Measurements from ENCODE around the gene GMNN. TPM values are rescaled to one million over a fixed set of nuclear protein-coding genes. Genes with fewer than 3 reads are reported as not detected.
"Not testable (repeated sequence)": the region's sequence is repeated elsewhere in the genome, so short reads cannot be mapped to it uniquely, and the experiment has no call there.

GMNN gene
- total RNA-seq: 10 to 100 TPM in 2 of 3 donors, 1 to 10 TPM in 1; 8.5 to 42.1 (median 27.2) TPM

DNA sequence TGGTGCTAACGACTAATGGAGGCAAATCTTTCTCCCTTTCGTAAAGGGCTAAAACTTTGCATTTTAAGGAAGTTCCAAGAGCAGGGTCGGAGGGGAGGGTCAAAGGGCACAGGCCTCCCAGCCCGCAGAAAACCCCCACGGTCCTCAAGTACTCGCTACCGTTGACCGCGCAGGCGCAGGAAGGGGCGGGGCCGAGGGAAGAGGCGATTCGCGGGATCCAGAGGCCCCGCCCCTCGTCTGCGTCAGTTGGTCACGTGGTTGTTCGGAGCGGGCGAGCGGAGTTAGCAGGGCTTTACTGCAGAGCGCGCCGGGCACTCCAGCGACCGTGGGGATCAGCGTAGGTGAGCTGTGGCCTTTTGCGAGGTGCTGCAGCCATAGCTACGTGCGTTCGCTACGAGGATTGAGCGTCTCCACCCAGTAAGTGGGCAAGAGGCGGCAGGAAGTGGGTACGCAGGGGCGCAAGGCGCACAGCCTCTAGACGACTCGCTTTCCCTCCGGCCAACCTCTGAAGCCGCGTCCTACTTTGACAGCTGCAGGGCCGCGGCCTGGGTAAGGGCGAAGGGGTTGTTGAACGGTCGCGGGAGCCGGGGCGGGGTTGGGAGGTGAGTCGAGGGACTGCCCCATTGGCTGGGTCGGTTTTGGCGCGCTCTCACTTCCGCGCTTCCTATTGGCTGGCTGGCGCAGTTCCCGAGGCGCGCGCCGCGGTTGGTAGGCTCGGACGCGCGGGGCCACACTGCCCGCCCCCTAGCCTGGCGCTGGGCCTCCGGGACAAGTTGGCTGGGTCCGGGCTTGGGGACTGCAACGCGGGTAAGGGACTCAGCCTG, at the start of gene GMNN:
Gene GMNN (plus strand): TSS at position 242 of the 824 bp plus-strand sequence. CDS start 2,310 bp downstream, outside the sequence.
- peak; percentile 94 to 97 for DNase-seq (ENCODE audit: low spot score in 2 of 2)
- H3K36me3 ChIP-seq: no peaks in the 10 kb centered on the region
- TF ChIP-seq, protein P1, sequence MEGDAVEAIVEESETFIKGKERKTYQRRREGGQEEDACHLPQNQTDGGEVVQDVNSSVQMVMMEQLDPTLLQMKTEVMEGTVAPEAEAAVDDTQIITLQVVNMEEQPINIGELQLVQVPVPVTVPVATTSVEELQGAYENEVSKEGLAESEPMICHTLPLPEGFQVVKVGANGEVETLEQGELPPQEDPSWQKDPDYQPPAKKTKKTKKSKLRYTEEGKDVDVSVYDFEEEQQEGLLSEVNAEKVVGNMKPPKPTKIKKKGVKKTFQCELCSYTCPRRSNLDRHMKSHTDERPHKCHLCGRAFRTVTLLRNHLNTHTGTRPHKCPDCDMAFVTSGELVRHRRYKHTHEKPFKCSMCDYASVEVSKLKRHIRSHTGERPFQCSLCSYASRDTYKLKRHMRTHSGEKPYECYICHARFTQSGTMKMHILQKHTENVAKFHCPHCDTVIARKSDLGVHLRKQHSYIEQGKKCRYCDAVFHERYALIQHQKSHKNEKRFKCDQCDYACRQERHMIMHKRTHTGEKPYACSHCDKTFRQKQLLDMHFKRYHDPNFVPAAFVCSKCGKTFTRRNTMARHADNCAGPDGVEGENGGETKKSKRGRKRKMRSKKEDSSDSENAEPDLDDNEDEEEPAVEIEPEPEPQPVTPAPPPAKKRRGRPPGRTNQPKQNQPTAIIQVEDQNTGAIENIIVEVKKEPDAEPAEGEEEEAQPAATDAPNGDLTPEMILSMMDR (IDR thresholded peaks at IDR 0.05): no peak
- TF ChIP-seq POLR2A (IDR thresholded peaks at IDR 0.05): peak; percentile 44
- peak; percentile 62 to 72 (median 69) for TF ChIP-seq POLR2AphosphoS5 (IDR thresholded peaks at IDR 0.05)
- no peaks in the 10 kb centered on the region for H3K9me3 ChIP-seq
- peak within 1 kb of the TSS; percentile 92 to 97 for H3K27ac ChIP-seq
- intact Hi-C loops (cut with DNase I; ENCODE audit: low total_unique reads): no loop called here
- H3K27me3 ChIP-seq: no peaks in the 10 kb centered on the region
- peak within 1 kb of the TSS; percentile 97 to 99 (median 99) for H3K4me3 ChIP-seq
- no peaks in the 10 kb centered on the region for H3K4me1 ChIP-seq

DNA sequence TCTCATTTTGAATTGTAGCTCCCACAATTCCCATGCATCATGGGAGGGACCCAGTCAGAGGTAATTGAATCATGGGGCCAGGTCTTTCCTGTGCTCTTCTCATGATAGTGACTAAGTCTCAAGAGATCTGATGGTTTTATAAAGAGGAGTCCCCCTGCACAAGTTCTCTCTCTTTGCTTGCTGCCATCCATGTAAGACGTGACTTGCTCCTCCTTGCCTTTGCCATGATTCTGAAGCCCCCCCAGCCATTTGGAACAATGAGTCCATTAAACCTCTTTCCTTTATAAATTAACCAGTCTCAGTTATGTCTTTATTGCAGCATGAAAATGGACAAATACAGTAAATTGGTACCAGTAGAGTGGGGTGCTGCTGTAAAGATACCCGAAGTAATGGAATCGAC, 44.1 kb upstream of the GMNN start:
- H3K36me3 ChIP-seq; H3K4me3 ChIP-seq; intact Hi-C loops (cut with DNase I; ENCODE audit: low total_unique reads); H3K27ac ChIP-seq; H3K4me1 ChIP-seq; H3K27me3 ChIP-seq; DNase-seq (ENCODE audit: low spot score in 2 of 2): not testable (repeated sequence)
- peaks cover 9 to 12% of the 10 kb centered on the region in 2 donors for H3K9me3 ChIP-seq

DNA sequence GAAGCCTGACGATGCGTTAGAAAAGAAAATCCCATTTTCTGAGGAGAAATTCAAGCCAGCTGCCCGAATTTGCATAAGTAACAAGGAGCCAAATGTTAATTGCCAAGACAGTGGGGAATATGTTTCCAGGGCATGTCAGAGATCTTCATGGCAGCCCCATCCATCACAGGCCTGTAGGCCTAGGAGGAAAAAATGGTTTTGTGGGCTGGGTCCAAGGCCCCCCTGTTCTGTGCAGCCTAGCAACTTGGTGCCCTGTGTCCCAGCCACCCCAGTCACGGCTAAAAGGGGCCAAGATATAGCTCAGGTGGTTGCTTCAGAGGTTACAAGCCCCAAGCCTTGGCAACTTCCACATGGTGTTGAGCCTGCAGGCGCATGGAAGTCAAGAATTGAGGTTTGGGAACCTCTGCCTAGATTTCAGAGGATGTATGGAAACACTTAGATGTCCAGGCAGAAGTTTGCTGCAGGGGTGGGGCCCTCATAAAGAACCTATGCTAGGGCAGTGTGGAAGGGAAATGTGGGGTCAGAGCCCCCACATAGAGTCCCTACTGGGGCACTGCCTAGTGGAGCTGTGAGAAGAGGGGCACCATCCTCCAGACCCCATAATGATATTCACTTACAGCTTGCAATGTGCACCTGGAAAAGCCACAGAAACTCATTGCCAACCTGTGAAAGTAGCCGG, 43.1 kb upstream of the GMNN start:
- H3K36me3 ChIP-seq; H3K4me1 ChIP-seq; intact Hi-C loops (cut with DNase I; ENCODE audit: low total_unique reads); H3K4me3 ChIP-seq; H3K27ac ChIP-seq; H3K27me3 ChIP-seq; DNase-seq (ENCODE audit: low spot score in 2 of 2): not testable (repeated sequence)
- H3K9me3 ChIP-seq: peaks cover 9 to 12% of the 10 kb centered on the region in 2 donors

DNA sequence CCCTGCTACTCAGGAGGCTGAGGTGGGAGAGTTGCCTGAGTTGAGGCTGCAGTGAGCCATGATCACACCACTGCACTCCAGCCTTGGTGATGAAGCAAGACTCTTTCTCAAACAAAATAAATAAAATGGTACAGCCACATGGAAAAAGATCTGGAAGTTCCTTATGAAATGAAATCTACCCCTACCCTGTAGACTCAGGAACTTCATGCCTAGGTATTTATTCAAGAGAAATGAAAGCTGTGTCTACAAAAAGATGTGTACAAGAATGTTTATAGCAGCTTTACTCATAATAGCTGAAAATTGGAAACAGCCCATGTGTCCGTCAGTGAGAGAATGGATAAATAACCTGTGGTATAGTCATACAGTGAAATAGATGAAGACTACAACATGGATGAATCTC, 40.6 kb upstream of the GMNN start:
- H3K36me3 ChIP-seq: no peaks in the 10 kb centered on the region
- intact Hi-C loops (cut with DNase I; ENCODE audit: low total_unique reads): no loop called here
- TF ChIP-seq, protein P1 (IDR thresholded peaks at IDR 0.05): no peak
- TF ChIP-seq POLR2AphosphoS5 (IDR thresholded peaks at IDR 0.05): no peak
- TF ChIP-seq POLR2A (IDR thresholded peaks at IDR 0.05): no peak
- peaks cover 9 to 12% of the 10 kb centered on the region in 2 donors for H3K9me3 ChIP-seq
- no peaks in the 10 kb centered on the region for H3K27me3 ChIP-seq
- no peak for DNase-seq (ENCODE audit: low spot score in 2 of 2)
- no peak overlapping the region for H3K4me3 ChIP-seq
- H3K4me1 ChIP-seq: no peaks in the 10 kb centered on the region
- no peak overlapping the region for H3K27ac ChIP-seq

DNA sequence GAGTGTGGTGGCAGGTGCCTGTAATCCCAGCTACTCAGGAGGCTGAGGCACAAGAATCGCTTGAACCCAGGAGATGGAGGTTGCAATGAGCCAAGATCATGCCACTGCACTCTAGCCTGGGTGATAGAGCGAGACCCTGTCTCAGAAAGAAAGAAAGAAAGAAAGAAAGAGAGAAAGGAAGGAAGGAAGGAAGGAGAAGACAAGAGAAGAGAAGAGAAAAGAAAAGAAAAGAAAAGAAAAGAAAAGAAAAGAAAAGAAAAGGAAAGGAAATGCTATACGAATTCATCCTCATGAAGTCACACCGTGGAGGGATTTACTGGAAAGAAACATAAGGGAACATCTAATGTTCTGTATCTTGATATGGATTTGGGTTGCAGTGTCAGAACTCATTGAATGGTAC, 40.0 kb upstream of the GMNN start:
- H3K4me1 ChIP-seq; intact Hi-C loops (cut with DNase I; ENCODE audit: low total_unique reads); H3K36me3 ChIP-seq; H3K27me3 ChIP-seq; H3K27ac ChIP-seq; DNase-seq (ENCODE audit: low spot score in 2 of 2); H3K4me3 ChIP-seq: not testable (repeated sequence)
- H3K9me3 ChIP-seq: peaks cover 9 to 12% of the 10 kb centered on the region in 2 donors

DNA sequence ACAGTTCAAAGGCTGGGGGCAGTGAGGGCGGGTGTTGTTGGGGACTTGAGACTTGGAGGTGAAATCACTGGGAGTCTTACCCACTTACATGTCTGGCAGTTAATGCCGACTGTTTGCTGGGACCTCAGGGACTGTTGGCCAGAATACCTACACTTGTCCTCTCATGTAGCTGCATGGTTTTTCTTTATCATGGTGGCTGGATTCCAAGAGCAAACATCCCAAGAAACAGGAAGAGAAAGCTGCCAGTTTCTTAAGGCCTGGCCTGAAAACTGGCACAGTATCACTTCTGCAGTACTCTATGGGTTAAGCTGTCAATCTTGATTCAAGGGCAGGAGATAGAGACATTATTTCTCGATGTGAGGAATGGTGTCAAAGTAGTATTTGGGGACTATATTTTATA, 36.0 kb upstream of the GMNN start:
- Histone ChIP-seq H3K36me3 (no peaks in the 10 kb centered on the region), H3K27ac (no peak overlapping the region), H3K27me3 (no peaks in the 10 kb centered on the region), H3K9me3 (no peaks in the 10 kb centered on the region), H3K4me1 (no peaks in the 10 kb centered on the region), H3K4me3 (no peak overlapping the region)
- no peak for TF ChIP-seq POLR2AphosphoS5 (IDR thresholded peaks at IDR 0.05)
- TF ChIP-seq POLR2A (IDR thresholded peaks at IDR 0.05): no peak
- TF ChIP-seq, protein P1 (IDR thresholded peaks at IDR 0.05): no peak
- intact Hi-C loops (cut with DNase I; ENCODE audit: low total_unique reads): no loop called here
- DNase-seq (ENCODE audit: low spot score in 2 of 2): no peak

Measured in breast epithelium (tissue), 4 donors.